Measurements from ENCODE around the gene MEN1. TPM values are rescaled to one million over a fixed set of nuclear protein-coding genes. Genes with fewer than 3 reads are reported as not detected.

MEN1 gene
- total and polyA plus RNA-seq, 2 of the 13 experiments (the other 11 are each of a cell fraction or from before 2014, with no cell fraction given), result 20.5 to 27.3 TPM

- TF ChIP-seq RAD51 (IDR thresholded peaks at IDR 0.05; ENCODE audit: borderline replicate concordance), result no peak
- TF ChIP-seq, protein P1, sequence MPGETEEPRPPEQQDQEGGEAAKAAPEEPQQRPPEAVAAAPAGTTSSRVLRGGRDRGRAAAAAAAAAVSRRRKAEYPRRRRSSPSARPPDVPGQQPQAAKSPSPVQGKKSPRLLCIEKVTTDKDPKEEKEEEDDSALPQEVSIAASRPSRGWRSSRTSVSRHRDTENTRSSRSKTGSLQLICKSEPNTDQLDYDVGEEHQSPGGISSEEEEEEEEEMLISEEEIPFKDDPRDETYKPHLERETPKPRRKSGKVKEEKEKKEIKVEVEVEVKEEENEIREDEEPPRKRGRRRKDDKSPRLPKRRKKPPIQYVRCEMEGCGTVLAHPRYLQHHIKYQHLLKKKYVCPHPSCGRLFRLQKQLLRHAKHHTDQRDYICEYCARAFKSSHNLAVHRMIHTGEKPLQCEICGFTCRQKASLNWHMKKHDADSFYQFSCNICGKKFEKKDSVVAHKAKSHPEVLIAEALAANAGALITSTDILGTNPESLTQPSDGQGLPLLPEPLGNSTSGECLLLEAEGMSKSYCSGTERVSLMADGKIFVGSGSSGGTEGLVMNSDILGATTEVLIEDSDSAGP (CRISPR knock-in tag; IDR thresholded peaks at IDR 0.05; ENCODE audit: borderline replicate concordance), result peak; percentile 69; the same call in 1 of the 2 replicates
- no peak for TF ChIP-seq KAT7 (CRISPR knock-in tag; IDR thresholded peaks at IDR 0.05; ENCODE audit: borderline replicate concordance)
- no peak for TF ChIP-seq ZNF253 (CRISPR knock-in tag; IDR thresholded peaks at IDR 0.05; ENCODE audit: borderline replicate concordance)
- no peak for TF ChIP-seq TCF7L2 (IDR thresholded peaks at IDR 0.05; ENCODE audit: low read depth, low read length)
- TF ChIP-seq, protein P2, sequence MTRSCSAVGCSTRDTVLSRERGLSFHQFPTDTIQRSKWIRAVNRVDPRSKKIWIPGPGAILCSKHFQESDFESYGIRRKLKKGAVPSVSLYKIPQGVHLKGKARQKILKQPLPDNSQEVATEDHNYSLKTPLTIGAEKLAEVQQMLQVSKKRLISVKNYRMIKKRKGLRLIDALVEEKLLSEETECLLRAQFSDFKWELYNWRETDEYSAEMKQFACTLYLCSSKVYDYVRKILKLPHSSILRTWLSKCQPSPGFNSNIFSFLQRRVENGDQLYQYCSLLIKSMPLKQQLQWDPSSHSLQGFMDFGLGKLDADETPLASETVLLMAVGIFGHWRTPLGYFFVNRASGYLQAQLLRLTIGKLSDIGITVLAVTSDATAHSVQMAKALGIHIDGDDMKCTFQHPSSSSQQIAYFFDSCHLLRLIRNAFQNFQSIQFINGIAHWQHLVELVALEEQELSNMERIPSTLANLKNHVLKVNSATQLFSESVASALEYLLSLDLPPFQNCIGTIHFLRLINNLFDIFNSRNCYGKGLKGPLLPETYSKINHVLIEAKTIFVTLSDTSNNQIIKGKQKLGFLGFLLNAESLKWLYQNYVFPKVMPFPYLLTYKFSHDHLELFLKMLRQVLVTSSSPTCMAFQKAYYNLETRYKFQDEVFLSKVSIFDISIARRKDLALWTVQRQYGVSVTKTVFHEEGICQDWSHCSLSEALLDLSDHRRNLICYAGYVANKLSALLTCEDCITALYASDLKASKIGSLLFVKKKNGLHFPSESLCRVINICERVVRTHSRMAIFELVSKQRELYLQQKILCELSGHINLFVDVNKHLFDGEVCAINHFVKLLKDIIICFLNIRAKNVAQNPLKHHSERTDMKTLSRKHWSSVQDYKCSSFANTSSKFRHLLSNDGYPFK (CRISPR knock-in tag; IDR thresholded peaks at IDR 0.05; ENCODE audit: borderline replicate concordance), result no peak
- no peak for TF ChIP-seq ZNF329 (CRISPR knock-in tag; IDR thresholded peaks at IDR 0.05; ENCODE audit: low read depth)
- 0 out of 2 replicates have a peak, but pooled peaks have one; percentile 32 for TF ChIP-seq SOX5 (CRISPR knock-in tag; IDR thresholded peaks at IDR 0.05; ENCODE audit: borderline replicate concordance)
- TF ChIP-seq, protein P3, sequence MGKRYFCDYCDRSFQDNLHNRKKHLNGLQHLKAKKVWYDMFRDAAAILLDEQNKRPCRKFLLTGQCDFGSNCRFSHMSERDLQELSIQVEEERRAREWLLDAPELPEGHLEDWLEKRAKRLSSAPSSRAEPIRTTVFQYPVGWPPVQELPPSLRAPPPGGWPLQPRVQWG (CRISPR knock-in tag; IDR thresholded peaks at IDR 0.05; ENCODE audit: borderline replicate concordance, low read depth), result no peak
- 0 out of 2 replicates have a peak, but pooled peaks have one; percentile 41 for TF ChIP-seq ZNF605 (CRISPR knock-in tag; IDR thresholded peaks at IDR 0.05)
- TF ChIP-seq ZNF564 (CRISPR knock-in tag; IDR thresholded peaks at IDR 0.05), result no peak
- TF ChIP-seq ZSCAN12 (CRISPR knock-in tag; IDR thresholded peaks at IDR 0.05), result no peak
- TF ChIP-seq MYC (CRISPR knock-in tag; IDR thresholded peaks at IDR 0.05; ENCODE audit: borderline replicate concordance), result peak; percentile 36; the same call in 1 of the 2 replicates
- TF ChIP-seq ZNF891 (CRISPR knock-in tag; IDR thresholded peaks at IDR 0.05), result peak; percentile 67; the same call in 1 of the 2 replicates
- TF ChIP-seq KLF16 (CRISPR knock-in tag; IDR thresholded peaks at IDR 0.05), result peak in 1 of 2 experiments; percentile 86; a peak in 1 of 4 replicates
- TF ChIP-seq ZNF414 (CRISPR knock-in tag; IDR thresholded peaks at IDR 0.05), result no peak
- TF ChIP-seq ZNF850 (CRISPR knock-in tag; conservative IDR thresholded peaks at IDR 0.05), result no peak
- TF ChIP-seq, protein P4, sequence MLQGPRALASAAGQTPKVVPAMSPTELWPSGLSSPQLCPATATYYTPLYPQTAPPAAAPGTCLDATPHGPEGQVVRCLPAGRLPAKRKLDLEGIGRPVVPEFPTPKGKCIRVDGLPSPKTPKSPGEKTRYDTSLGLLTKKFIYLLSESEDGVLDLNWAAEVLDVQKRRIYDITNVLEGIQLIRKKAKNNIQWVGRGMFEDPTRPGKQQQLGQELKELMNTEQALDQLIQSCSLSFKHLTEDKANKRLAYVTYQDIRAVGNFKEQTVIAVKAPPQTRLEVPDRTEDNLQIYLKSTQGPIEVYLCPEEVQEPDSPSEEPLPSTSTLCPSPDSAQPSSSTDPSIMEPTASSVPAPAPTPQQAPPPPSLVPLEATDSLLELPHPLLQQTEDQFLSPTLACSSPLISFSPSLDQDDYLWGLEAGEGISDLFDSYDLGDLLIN (CRISPR knock-in tag; IDR thresholded peaks at IDR 0.05; ENCODE audit: borderline replicate concordance), result no peak
- TF ChIP-seq ZSCAN29 (CRISPR knock-in tag; conservative IDR thresholded peaks at IDR 0.05), result no peak
Observed at GRCh38 chr11:64846998-64847666, 36.8 kb upstream of the MEN1 start (continued).

All from HepG2 (cell line).